SH-SY5Y (cell line): ENCODE data around the gene SPACA6.

Source experiments
- GATA2 ChIP-seq: IDR thresholded peaks from 2 replicates; pipeline ENCODE4 v1.6.1; 2011; ENCODE audit warnings: mild to moderate bottlenecking, low read depth, low read length
- GATA3 ChIP-seq: IDR thresholded peaks from 2 replicates; pipeline ENCODE4 v1.6.1; 2011; ENCODE audit warnings: low read depth, mild to moderate bottlenecking, low read length, moderate library complexity

DNA sequence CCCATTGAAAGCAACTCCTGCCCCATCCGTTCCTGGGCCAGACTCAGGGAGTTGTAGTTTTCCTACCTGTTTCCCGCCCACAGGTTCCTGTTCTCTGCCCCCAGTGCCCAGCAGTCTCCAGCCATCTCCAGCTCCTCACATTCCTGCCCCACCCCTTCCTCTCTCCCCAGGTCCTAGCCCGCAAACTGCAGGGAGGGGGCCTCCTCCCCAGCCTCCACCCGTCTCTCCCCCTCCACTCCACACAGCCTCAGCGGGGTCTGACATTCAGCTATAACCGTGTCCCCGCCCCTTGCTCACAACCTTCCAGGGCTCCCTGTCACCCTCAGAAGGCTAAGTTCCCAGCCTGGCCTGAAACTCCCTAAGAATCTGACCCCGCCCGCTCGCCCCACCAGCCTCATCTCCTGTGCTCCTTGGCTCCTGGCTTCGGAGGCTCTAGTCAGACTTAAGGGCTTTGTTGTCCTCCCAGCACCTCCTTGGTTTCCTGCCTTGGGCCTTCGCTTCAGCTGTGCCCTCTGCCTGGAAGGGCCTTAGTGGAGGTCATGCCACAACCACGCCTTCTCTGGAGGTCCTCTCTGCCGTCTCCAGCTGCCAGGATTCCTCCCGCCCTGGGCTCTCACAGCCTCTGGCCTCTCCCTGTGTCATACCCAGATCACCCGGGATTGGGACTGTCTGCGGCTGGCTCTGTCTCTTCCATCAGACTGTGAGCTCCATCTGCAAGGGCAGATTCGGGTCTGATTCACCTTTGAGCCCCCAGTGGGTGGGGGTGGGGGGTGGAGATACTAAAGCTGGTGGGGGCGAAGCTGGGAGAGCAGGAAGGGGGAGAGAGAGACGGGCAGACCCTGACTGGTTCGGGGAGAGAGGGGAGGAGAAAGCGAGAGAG is 5.1 kb upstream of the SPACA6 start:
- no peak for TF ChIP-seq GATA3
- no peak for TF ChIP-seq GATA2
